HCEC 1CT (cell line): ENCODE results near the gene MRGPRG.

ENCODE experiments used
- DNase-seq: peaks from one replicate; pipeline ENCODE4 v3.0.0-alpha.2; 2017

MRGPRG gene

GRCh38 chr11:3206922-3207204 is 11.8 kb downstream of the MRGPRG start:
- DNase-seq = no peak

DNA sequence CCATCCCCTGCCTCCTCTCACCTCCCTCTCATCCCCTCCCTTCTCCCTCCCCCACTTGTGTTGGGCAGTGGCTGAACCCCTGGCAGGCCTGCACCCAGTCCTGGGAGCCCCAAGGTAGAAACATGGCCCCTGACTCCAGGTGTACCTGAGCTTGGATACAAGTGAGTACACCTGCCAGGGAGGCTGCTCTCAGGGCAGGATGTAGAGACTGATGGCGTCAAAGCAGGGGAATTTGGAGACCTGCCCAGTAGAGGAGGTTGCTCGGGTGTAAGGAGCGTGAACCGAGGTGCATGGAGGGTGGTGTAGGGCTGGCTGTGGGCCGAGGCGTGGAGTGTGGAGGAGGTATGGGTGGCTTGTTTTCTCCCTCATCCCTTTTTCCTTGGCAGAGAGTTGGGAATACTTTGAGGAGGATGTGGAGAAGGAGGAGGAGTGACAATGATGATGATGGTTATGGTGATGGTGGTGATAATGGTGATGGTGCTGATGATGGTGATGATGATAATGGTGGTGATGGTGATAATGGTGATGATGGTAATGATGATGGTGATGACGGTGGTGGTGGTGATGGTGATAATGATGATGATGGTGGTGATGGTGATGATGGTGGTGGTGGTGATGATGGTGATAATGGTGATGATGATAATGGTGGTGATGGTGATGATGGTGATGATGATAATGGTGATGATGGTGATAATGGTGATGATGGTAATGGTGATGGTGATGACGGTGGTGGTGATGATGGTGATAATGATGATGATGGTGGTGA is 12.3 kb downstream of the MRGPRG start:
- no peak for DNase-seq

DNA sequence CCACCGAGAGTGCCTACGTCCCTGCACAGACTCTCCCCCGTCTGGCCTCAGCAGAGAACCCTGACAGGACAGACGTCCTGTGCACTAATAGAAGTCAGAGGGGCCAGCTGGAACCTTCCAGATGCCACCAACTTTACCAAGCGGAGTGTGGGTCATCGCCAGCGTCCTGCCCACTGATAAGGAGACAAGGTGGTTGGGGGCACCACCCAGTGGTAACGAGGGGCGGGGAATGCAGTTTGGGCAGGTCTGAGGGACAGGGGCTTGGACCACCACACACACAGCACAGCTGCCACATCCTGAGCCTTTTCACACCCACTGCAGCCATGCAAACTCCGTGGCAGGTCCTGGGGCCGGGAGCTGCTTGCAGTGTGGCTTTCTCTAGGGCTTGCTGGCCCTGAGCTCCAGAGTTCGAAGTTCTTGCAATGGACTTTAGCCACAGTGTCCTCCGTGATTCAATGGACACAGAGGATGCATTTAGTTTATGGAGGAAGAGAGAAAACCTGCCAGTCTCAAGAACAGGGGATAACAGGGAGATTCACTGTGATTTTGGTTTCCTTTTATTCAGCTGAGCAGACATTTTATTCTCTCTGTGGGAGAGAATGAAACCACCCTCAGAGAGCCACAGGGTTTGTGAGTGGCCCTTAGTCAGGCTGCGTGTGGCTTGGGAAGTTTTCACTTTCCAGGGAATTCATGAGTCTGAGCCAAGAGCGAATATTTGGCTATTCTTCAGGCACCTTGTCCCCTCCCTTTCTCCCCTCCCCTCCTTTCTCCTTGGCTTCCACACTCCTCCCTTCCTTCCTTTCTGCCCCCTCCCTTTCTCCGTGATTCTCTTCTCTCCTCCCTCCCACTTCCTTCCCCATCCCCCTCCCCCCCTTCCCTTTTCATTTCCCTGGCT is 13.1 kb downstream of the MRGPRG start:
- no peak for DNase-seq

DNA sequence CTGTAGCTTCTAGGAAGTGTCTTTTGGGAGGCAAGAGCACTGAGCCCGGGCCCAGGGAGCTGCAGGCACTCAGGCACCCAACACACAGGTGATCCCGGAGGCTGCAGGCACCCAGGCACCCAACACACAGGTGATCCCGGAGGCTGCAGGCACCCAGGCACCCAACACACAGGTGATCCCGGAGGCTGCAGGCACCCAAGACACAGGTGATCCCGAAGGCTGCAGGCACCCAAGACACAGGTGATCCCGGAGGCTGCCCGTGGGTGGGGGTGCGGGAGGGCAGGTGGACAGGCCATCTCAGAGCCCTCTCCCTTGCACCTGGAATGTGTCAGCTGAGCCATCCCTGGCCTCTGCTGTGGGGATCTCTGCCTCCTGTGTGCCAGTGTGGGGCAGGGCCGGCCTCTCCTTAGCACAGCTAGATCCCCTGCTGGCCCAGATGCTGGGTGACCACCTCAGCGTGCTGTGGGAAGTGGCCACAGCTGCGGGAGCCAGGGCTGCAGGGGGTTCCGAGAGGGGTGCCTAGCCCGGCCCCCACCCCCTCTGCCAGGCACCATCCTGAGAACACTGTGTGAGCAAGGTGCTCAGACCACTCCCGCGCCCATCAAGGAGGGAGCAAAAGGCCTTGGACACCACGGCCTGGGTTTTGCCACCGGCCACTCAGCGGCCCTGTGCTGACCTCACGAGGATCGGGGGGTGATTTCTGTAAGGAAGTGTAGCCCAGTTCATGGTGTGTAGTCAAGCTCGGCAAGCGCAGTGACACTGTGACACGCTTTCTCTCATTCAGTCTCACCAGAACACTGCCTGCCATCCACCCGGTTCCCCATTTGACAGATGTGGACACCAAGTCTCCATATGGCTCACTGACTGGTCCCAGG is 14.2 kb downstream of the MRGPRG start:
- DNase-seq = no peak

DNA sequence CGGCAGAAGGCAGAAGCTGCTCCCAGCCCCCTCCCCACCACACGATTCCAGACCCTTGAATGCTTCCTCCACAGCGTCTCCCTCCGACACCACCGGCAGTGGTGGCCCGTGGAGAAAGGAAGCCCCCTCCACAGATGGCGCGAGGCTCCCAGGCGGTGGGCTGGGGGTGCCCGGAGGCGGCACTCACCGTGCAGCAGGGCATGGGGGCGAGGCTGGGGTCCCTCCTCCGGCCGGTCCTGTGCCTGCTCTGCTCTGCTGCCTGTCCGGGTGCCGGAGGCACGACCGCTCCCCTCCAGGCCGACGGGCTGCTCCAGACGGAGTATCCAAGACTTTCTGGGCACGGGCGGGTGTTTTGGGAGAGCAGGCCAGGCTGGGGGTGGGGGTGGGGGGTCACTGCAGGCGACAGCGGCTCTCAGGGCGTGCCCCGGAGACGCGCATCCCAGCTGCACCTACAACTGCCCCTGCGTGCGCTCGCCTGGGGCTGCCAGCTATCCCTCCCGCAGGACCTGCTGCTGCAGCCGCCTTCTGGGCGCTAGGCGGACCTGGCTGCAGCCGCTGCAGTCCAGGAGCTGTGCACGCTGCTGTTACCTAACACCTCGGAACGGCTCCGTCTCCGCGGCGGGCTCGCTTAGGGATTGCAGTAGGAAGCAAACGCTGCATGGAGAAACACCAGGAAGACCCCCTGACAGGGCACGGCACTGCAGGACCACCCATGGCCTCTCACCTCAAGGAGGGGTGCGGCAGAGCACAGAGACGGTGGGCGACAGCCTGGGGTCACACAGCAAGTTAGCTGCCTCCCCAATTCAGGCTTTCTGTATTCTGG is 15.2 kb downstream of the MRGPRG start:
- DNase-seq = no peak

- no peak for DNase-seq
Measured at GRCh38 chr11:3202759-3203158, 15.9 kb downstream of the MRGPRG start.

DNA sequence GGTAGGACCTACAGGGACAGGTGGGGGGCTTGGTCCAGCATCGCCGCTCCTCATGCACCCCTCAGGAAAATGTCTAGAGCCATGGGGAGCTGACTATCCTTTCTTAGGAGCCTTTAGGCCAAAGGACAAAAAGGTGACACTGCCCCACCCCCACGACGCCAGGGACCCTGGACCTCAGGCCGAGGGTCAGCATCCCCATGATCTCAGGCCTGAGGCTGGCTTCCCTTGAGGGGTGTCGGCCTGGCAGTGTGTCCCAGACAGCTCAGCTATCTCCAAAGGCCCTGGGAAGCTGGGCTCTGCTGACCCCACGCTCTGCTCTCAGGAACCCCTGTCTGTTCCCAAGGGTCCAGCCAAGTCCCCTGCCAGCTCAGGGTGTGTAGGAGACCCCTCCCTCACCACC is 16.3 kb downstream of the MRGPRG start:
- DNase-seq = no peak

GRCh38 chr11:3201677-3202181 is 16.9 kb downstream of the MRGPRG start:
- DNase-seq = no peak

- DNase-seq = no peak
Measured at GRCh38 chr11:3201112-3201581, 17.5 kb downstream of the MRGPRG start.

GRCh38 chr11:3200388-3201111 is 18.1 kb downstream of the MRGPRG start:
- no peak for DNase-seq

DNA sequence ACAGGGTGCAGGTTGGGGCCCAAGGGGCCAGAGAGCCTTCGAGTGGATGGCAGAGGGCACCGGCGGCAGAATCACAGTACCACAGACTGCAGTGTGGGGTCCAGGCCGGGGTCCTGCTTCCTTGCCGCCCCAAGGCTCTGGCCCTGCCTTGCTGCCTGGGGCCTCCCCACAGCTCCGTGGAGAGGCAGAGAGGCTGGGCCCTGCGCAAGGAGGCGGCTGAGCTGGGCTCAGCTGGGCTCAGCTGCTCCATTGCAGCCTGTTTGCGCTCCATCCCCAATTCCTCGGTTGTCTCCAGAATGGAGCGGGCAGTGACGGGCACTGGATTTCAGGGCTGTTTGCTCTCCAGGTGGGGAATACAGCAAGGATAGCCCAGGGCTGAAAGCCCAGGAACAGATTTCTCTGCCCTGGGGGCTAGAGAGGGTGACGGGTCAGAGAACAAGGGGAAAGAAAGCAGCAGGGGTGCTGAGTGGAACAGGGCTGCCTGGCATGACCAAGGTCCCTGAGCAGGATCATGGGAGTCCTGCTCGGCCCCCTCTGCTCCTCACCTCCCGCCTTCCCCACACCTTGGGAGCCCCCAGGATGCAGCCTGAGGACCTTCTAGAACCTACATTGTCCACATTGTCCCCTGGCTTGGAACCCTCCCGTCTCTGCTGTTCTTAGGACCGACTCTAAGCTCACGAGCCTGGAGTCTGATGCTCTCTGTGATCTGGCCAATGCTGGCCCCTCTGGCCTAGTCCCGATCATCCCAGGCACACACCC is 18.9 kb downstream of the MRGPRG start:
- no peak for DNase-seq

GRCh38 chr11:3198815-3199214 is 19.8 kb downstream of the MRGPRG start:
- no peak for DNase-seq

GRCh38 chr11:3197878-3198528 is 20.6 kb downstream of the MRGPRG start:
- no peak for DNase-seq

DNA sequence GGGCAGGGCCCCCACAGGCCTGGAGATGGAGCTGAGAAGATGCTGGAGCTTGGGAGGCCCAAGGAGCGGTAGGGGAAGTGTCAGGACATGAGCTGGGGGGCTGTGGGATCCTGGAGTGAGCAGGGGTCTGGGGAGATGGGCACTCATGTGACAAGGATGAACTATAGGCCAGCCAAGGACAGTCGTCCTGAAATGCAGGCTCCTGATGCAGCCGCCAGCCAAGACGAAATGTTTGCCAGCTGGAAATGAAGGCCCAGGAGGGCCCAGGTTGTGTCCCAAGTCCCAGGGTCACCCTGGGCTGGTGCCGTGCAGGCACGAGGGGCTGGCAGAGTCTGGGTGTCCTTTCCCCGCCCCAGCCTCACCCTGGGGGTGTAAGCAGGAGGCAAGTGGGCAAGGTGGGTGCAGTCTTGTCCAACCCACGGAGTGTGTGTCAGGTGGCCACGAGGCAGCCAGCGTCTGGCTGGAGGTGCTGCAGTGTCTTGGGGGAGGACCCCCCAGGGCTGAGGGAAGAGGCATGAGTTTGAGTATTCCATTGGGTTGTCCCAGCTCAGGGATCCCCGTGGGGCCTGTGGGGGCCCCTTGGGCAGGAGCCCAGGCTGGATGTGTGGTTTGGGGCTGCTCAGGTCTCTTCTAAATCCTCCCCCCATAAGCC is 21.4 kb downstream of the MRGPRG start:
- no peak for DNase-seq

- no peak for DNase-seq
Measured at GRCh38 chr11:3196161-3197043, 22.2 kb downstream of the MRGPRG start.

- DNase-seq = no peak
Measured at GRCh38 chr11:3195251-3196160, 23.1 kb downstream of the MRGPRG start.
